ENCODE data around the gene TNFRSF21.

TNFRSF21 gene

GRCh38 chr6:47207261-47207660 is 102.4 kb downstream of the TNFRSF21 start:
- Histone ChIP-seq H3K27me3 (ENCODE audit: control insufficient read depth in 5 of 5, insufficient read depth in 4 of 5, low read length in 5 of 5) (no peaks in the 10 kb centered on the region), H3K9ac (ENCODE audit: low read length in 5 of 5) (no peak overlapping the region), H3K4me1 (ENCODE audit: control insufficient read depth in 5 of 5, insufficient read depth in 5 of 5, low read length in 5 of 5) (peaks cover 0 to 44% (median 34%) of the 10 kb centered on the region in 5 donors), H3K4me3 (ENCODE audit: low read depth in 1 of 5, low read length in 5 of 5) (no peak overlapping the region), H3K27ac (ENCODE audit: low read depth, low read length) (no peak overlapping the region), H3K36me3 (ENCODE audit: control insufficient read depth in 5 of 5, insufficient read depth in 5 of 5, low read length in 5 of 5) (no peaks in the 10 kb centered on the region), H3K9me3 (ENCODE audit: control insufficient read depth in 5 of 5, low read length in 5 of 5) (peaks cover 0 to 5% (median 0%) of the 10 kb centered on the region in 5 donors)

- Histone ChIP-seq H3K9ac (ENCODE audit: low read length in 5 of 5) (no peak overlapping the region), H3K27ac (ENCODE audit: low read depth, low read length) (no peak overlapping the region), H3K9me3 (ENCODE audit: control insufficient read depth in 5 of 5, low read length in 5 of 5) (no peaks in the 10 kb centered on the region), H3K4me3 (ENCODE audit: low read depth in 1 of 5, low read length in 5 of 5) (no peak overlapping the region), H3K36me3 (ENCODE audit: control insufficient read depth in 5 of 5, insufficient read depth in 5 of 5, low read length in 5 of 5) (no peaks in the 10 kb centered on the region), H3K4me1 (ENCODE audit: control insufficient read depth in 5 of 5, insufficient read depth in 5 of 5, low read length in 5 of 5) (peaks cover 0 to 48% (median 34%) of the 10 kb centered on the region in 5 donors), H3K27me3 (ENCODE audit: control insufficient read depth in 5 of 5, insufficient read depth in 4 of 5, low read length in 5 of 5) (no peaks in the 10 kb centered on the region)
These were observed 103.1 kb downstream of the TNFRSF21 start for GRCh38 chr6:47206626-47207025.

GRCh38 chr6:47203938-47204611 is 105.6 kb downstream of the TNFRSF21 start:
- Histone ChIP-seq H3K9ac (ENCODE audit: low read length in 5 of 5) (no peak overlapping the region), H3K9me3 (ENCODE audit: control insufficient read depth in 5 of 5, low read length in 5 of 5) (no peaks in the 10 kb centered on the region), H3K27me3 (ENCODE audit: control insufficient read depth in 5 of 5, insufficient read depth in 4 of 5, low read length in 5 of 5) (no peaks in the 10 kb centered on the region), H3K36me3 (ENCODE audit: control insufficient read depth in 5 of 5, insufficient read depth in 5 of 5, low read length in 5 of 5) (no peaks in the 10 kb centered on the region), H3K4me1 (ENCODE audit: control insufficient read depth in 5 of 5, insufficient read depth in 5 of 5, low read length in 5 of 5) (peaks cover 0 to 43% (median 28%) of the 10 kb centered on the region in 5 donors), H3K27ac (ENCODE audit: low read depth, low read length) (peak overlapping the region; percentile 39), H3K4me3 (ENCODE audit: low read depth in 1 of 5, low read length in 5 of 5) (no peak overlapping the region)

- Histone ChIP-seq H3K4me3 (ENCODE audit: low read depth in 1 of 5, low read length in 5 of 5) (no peak overlapping the region), H3K27ac (ENCODE audit: low read depth, low read length) (no peak overlapping the region), H3K4me1 (ENCODE audit: control insufficient read depth in 5 of 5, insufficient read depth in 5 of 5, low read length in 5 of 5) (peaks cover 0 to 43% (median 28%) of the 10 kb centered on the region in 5 donors), H3K9me3 (ENCODE audit: control insufficient read depth in 5 of 5, low read length in 5 of 5) (no peaks in the 10 kb centered on the region), H3K27me3 (ENCODE audit: control insufficient read depth in 5 of 5, insufficient read depth in 4 of 5, low read length in 5 of 5) (no peaks in the 10 kb centered on the region), H3K36me3 (ENCODE audit: control insufficient read depth in 5 of 5, insufficient read depth in 5 of 5, low read length in 5 of 5) (no peaks in the 10 kb centered on the region), H3K9ac (ENCODE audit: low read length in 5 of 5) (no peak overlapping the region)
These were observed 106.3 kb downstream of the TNFRSF21 start for GRCh38 chr6:47203266-47203937.

GRCh38 chr6:47202644-47203205 is 107.0 kb downstream of the TNFRSF21 start:
- Histone ChIP-seq H3K9me3 (ENCODE audit: control insufficient read depth in 5 of 5, low read length in 5 of 5) (no peaks in the 10 kb centered on the region), H3K4me1 (ENCODE audit: control insufficient read depth in 5 of 5, insufficient read depth in 5 of 5, low read length in 5 of 5) (peaks cover 0 to 43% (median 31%) of the 10 kb centered on the region in 5 donors), H3K27ac (ENCODE audit: low read depth, low read length) (no peak overlapping the region), H3K9ac (ENCODE audit: low read length in 5 of 5) (no peak overlapping the region), H3K4me3 (ENCODE audit: low read depth in 1 of 5, low read length in 5 of 5) (no peak overlapping the region), H3K27me3 (ENCODE audit: control insufficient read depth in 5 of 5, insufficient read depth in 4 of 5, low read length in 5 of 5) (no peaks in the 10 kb centered on the region), H3K36me3 (ENCODE audit: control insufficient read depth in 5 of 5, insufficient read depth in 5 of 5, low read length in 5 of 5) (no peaks in the 10 kb centered on the region)

- H3K27me3 ChIP-seq (ENCODE audit: control insufficient read depth in 5 of 5, insufficient read depth in 4 of 5, low read length in 5 of 5) = no peaks in the 10 kb centered on the region
- H3K4me3 ChIP-seq (ENCODE audit: low read depth in 1 of 5, low read length in 5 of 5) = no peak overlapping the region
- H3K36me3 ChIP-seq (ENCODE audit: control insufficient read depth in 5 of 5, insufficient read depth in 5 of 5, low read length in 5 of 5) = no peaks in the 10 kb centered on the region
- no peak overlapping the region for H3K9ac ChIP-seq (ENCODE audit: low read length in 5 of 5)
- no peaks in the 10 kb centered on the region for H3K9me3 ChIP-seq (ENCODE audit: control insufficient read depth in 5 of 5, low read length in 5 of 5)
- H3K4me1 ChIP-seq (ENCODE audit: control insufficient read depth in 5 of 5, insufficient read depth in 5 of 5, low read length in 5 of 5) = peaks cover 0 to 30% (median 21%) of the 10 kb centered on the region in 5 donors
- H3K27ac ChIP-seq (ENCODE audit: low read depth, low read length) = no peak overlapping the region
These were observed 109.0 kb downstream of the TNFRSF21 start for GRCh38 chr6:47200536-47201334.

GRCh38 chr6:47197682-47198640 is 111.7 kb downstream of the TNFRSF21 start:
- Histone ChIP-seq H3K36me3 (ENCODE audit: control insufficient read depth in 5 of 5, insufficient read depth in 5 of 5, low read length in 5 of 5) (no peaks in the 10 kb centered on the region), H3K4me3 (ENCODE audit: low read depth in 1 of 5, low read length in 5 of 5) (no peak overlapping the region), H3K27me3 (ENCODE audit: control insufficient read depth in 5 of 5, insufficient read depth in 4 of 5, low read length in 5 of 5) (no peaks in the 10 kb centered on the region), H3K9me3 (ENCODE audit: control insufficient read depth in 5 of 5, low read length in 5 of 5) (no peaks in the 10 kb centered on the region), H3K9ac (ENCODE audit: low read length in 5 of 5) (no peak overlapping the region), H3K27ac (ENCODE audit: low read depth, low read length) (no peak overlapping the region), H3K4me1 (ENCODE audit: control insufficient read depth in 5 of 5, insufficient read depth in 5 of 5, low read length in 5 of 5) (peaks cover 2 to 28% (median 15%) of the 10 kb centered on the region in 5 donors)

- peaks cover 2 to 16% (median 14%) of the 10 kb centered on the region in 5 donors for H3K4me1 ChIP-seq (ENCODE audit: control insufficient read depth in 5 of 5, insufficient read depth in 5 of 5, low read length in 5 of 5)
- H3K9me3 ChIP-seq (ENCODE audit: control insufficient read depth in 5 of 5, low read length in 5 of 5) = no peaks in the 10 kb centered on the region
These were observed 113.6 kb downstream of the TNFRSF21 start for GRCh38 chr6:47196113-47196512.

GRCh38 chr6:47195011-47195650 is 114.6 kb downstream of the TNFRSF21 start:
- H3K9me3 ChIP-seq (ENCODE audit: control insufficient read depth in 5 of 5, low read length in 5 of 5) = no peaks in the 10 kb centered on the region
- no peak overlapping the region for H3K27ac ChIP-seq (ENCODE audit: low read depth, low read length)
- no peak overlapping the region for H3K4me3 ChIP-seq (ENCODE audit: low read depth in 1 of 5, low read length in 5 of 5)
- peak overlapping the region in 1 of 5 donors; percentile 24 for H3K9ac ChIP-seq (ENCODE audit: low read length in 5 of 5)
- peaks cover 2 to 16% (median 10%) of the 10 kb centered on the region in 5 donors for H3K4me1 ChIP-seq (ENCODE audit: control insufficient read depth in 5 of 5, insufficient read depth in 5 of 5, low read length in 5 of 5)
- no peaks in the 10 kb centered on the region for H3K27me3 ChIP-seq (ENCODE audit: control insufficient read depth in 5 of 5, insufficient read depth in 4 of 5, low read length in 5 of 5)
- H3K36me3 ChIP-seq (ENCODE audit: control insufficient read depth in 5 of 5, insufficient read depth in 5 of 5, low read length in 5 of 5) = no peaks in the 10 kb centered on the region

More at GRCh38 chr6:47196113-47196512, 113.6 kb downstream of the TNFRSF21 start:
- Histone ChIP-seq H3K4me3 (ENCODE audit: low read depth in 1 of 5, low read length in 5 of 5) (no peak overlapping the region), H3K36me3 (ENCODE audit: control insufficient read depth in 5 of 5, insufficient read depth in 5 of 5, low read length in 5 of 5) (no peaks in the 10 kb centered on the region), H3K9ac (ENCODE audit: low read length in 5 of 5) (no peak overlapping the region), H3K27me3 (ENCODE audit: control insufficient read depth in 5 of 5, insufficient read depth in 4 of 5, low read length in 5 of 5) (no peaks in the 10 kb centered on the region), H3K27ac (ENCODE audit: low read depth, low read length) (no peak overlapping the region)
